ENCODE data around the gene SPECC1.
"Not testable (repeated sequence)": the region's sequence is repeated elsewhere in the genome, so short reads cannot be mapped to it uniquely, and the experiment has no call there.

The SPECC1 gene

GRCh38 chr17:20173091-20173490 is 163.9 kb downstream of the SPECC1 start:
- no peak for DNase-seq (ENCODE audit: low spot score)

- DNase-seq (ENCODE audit: low spot score): peak; percentile 19
Observed at GRCh38 chr17:20174588-20175265, 165.6 kb downstream of the SPECC1 start.

GRCh38 chr17:20179041-20179440 is 169.9 kb downstream of the SPECC1 start:
- no peak for DNase-seq (ENCODE audit: low spot score)

GRCh38 chr17:20180661-20181060 is 171.5 kb downstream of the SPECC1 start:
- DNase-seq (ENCODE audit: low spot score): no peak

- no peak for DNase-seq (ENCODE audit: low spot score)
Observed at GRCh38 chr17:20184181-20184580, 175.0 kb downstream of the SPECC1 start.

- DNase-seq (ENCODE audit: low spot score): no peak
Observed at GRCh38 chr17:20184977-20185619, 175.9 kb downstream of the SPECC1 start.

- DNase-seq (ENCODE audit: low spot score): no peak
Observed at GRCh38 chr17:20187049-20187448, 177.9 kb downstream of the SPECC1 start.

- peak; percentile 39 for DNase-seq (ENCODE audit: low spot score)
Observed at GRCh38 chr17:20189302-20189701, 180.1 kb downstream of the SPECC1 start.

- DNase-seq (ENCODE audit: low spot score): no peak
Observed at GRCh38 chr17:20189979-20190378, 180.8 kb downstream of the SPECC1 start.

GRCh38 chr17:20190605-20191004 is 181.4 kb downstream of the SPECC1 start:
- DNase-seq (ENCODE audit: low spot score): no peak

GRCh38 chr17:20191056-20191455 is 181.9 kb downstream of the SPECC1 start:
- no peak for DNase-seq (ENCODE audit: low spot score)

GRCh38 chr17:20196286-20196685 is 187.1 kb downstream of the SPECC1 start:
- not testable (repeated sequence) for DNase-seq (ENCODE audit: low spot score)

GRCh38 chr17:20197272-20197926 is 188.2 kb downstream of the SPECC1 start:
- DNase-seq (ENCODE audit: low spot score): no peak

- DNase-seq (ENCODE audit: low spot score): no peak
Observed at GRCh38 chr17:20200016-20200795, 191.0 kb downstream of the SPECC1 start.

GRCh38 chr17:20200865-20201458 is 191.8 kb downstream of the SPECC1 start:
- DNase-seq (ENCODE audit: low spot score): no peak

- DNase-seq (ENCODE audit: low spot score): no peak
Observed at GRCh38 chr17:20202141-20202621, 193.0 kb downstream of the SPECC1 start.

- no peak for DNase-seq (ENCODE audit: low spot score)
Observed at GRCh38 chr17:20203018-20203417, 193.9 kb downstream of the SPECC1 start.

- DNase-seq (ENCODE audit: low spot score): no peak
Observed at GRCh38 chr17:20203761-20204263, 194.7 kb downstream of the SPECC1 start.

GRCh38 chr17:20205609-20206008 is 196.4 kb downstream of the SPECC1 start:
- DNase-seq (ENCODE audit: low spot score): no peak

GRCh38 chr17:20206068-20206467 is 196.9 kb downstream of the SPECC1 start:
- no peak for DNase-seq (ENCODE audit: low spot score)

- no peak for DNase-seq (ENCODE audit: low spot score)
Observed at GRCh38 chr17:20206591-20206990, 197.4 kb downstream of the SPECC1 start.

All from SW480 (cell line).